ENCODE data around the gene CCDC88C.

The CCDC88C gene

GRCh38 chr14:91289464-91289863 is 128.2 kb downstream of the CCDC88C start:
- no peak for DNase-seq (ENCODE audit: low read depth)
- no peak overlapping the region for H3K4me3 ChIP-seq (ENCODE audit: control insufficient read depth, low read depth, low read length)
- TF ChIP-seq CTCF (conservative IDR thresholded peaks at IDR 0.05; ENCODE audit: control insufficient read depth, insufficient read depth, low read depth, low read length), result no peak

DNA sequence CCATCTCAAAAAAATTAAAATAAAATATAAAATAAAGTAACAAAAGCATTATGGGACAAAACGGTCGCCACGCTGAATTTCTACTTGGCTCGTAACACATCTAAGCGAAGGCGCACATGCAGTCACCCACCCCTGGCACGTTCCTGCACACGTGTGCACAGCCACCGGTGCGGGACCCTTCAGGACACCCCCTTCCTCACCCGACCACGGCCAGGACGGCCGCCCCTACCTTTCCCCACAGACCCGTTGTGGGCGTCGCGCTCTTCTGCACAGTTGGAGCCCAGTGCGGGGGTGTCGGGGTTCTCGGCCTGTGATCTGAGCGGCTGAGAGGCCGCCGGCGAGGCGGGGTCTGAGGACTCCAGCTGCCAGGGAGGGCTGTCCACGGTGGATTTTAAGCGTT is 128.7 kb downstream of the CCDC88C start:
- no peak for DNase-seq (ENCODE audit: low read depth)
- no peak for TF ChIP-seq CTCF (conservative IDR thresholded peaks at IDR 0.05; ENCODE audit: control insufficient read depth, insufficient read depth, low read depth, low read length)
- H3K4me3 ChIP-seq (ENCODE audit: control insufficient read depth, low read depth, low read length), result no peak overlapping the region

DNA sequence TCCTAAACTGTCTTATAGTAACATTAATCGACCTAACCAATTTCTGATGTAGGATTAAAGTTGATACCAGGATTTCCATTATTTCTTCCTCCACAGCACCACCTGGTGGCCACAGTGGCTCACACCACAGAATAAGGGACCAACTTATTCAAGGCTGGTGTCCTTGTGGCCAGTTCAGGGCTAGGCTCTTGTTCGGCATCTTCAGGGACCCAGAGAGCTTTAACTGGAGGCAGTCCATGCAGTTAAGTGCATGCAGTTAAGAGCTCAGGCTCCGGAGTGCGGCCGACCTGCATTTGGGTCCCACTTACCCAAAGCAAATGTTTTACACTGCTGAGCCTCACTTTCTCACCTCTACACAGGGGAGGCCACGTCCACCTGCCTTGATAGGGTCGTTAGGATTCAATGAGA is 131.1 kb downstream of the CCDC88C start:
- peak; percentile 88 for TF ChIP-seq CTCF (conservative IDR thresholded peaks at IDR 0.05; ENCODE audit: control insufficient read depth, insufficient read depth, low read depth, low read length)
- DNase-seq (ENCODE audit: low read depth), result peak; percentile 75
- H3K4me3 ChIP-seq (ENCODE audit: control insufficient read depth, low read depth, low read length), result no peak overlapping the region

- no peak overlapping the region for H3K4me3 ChIP-seq (ENCODE audit: control insufficient read depth, low read depth, low read length)
- no peak for TF ChIP-seq CTCF (conservative IDR thresholded peaks at IDR 0.05; ENCODE audit: control insufficient read depth, insufficient read depth, low read depth, low read length)
- no peak for DNase-seq (ENCODE audit: low read depth)
Measured at GRCh38 chr14:91284791-91285548, 132.7 kb downstream of the CCDC88C start.

- H3K4me3 ChIP-seq (ENCODE audit: control insufficient read depth, low read depth, low read length), result no peak overlapping the region
- peak; percentile 69 for DNase-seq (ENCODE audit: low read depth)
- no peak for TF ChIP-seq CTCF (conservative IDR thresholded peaks at IDR 0.05; ENCODE audit: control insufficient read depth, insufficient read depth, low read depth, low read length)
Measured at GRCh38 chr14:91284146-91284790, 133.4 kb downstream of the CCDC88C start.

DNA sequence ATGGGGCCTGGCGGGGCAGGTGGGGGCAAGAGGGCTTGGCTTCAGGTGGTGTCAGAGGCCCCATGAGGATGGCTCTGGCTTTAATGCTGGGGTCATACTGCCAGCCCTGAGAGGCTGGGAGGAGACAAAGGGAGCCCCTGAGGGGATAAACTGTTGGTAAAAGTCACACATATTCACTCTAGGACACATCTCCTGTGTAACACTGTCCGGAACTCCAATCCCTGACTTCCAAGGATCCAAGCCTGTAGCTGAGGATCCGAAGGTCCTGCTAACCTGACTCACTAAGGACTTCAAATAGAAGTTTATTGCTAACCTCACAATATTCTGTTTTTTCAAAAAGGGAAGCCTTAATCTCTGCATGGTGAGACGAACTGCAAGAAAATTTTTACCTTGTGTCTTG is 134.0 kb downstream of the CCDC88C start:
- H3K4me3 ChIP-seq (ENCODE audit: control insufficient read depth, low read depth, low read length), result no peak overlapping the region
- no peak for TF ChIP-seq CTCF (conservative IDR thresholded peaks at IDR 0.05; ENCODE audit: control insufficient read depth, insufficient read depth, low read depth, low read length)
- DNase-seq (ENCODE audit: low read depth), result no peak
